GM21529 (cell line): ENCODE measurements around the gene TPP1.

Experiments used
- ATAC-seq: cut with Tn5 transposase; IDR thresholded peaks from one replicate; pipeline ENCODE4 v1.9.1; 2021; ENCODE audit not compliant: unreplicated experiment

The TPP1 gene

DNA sequence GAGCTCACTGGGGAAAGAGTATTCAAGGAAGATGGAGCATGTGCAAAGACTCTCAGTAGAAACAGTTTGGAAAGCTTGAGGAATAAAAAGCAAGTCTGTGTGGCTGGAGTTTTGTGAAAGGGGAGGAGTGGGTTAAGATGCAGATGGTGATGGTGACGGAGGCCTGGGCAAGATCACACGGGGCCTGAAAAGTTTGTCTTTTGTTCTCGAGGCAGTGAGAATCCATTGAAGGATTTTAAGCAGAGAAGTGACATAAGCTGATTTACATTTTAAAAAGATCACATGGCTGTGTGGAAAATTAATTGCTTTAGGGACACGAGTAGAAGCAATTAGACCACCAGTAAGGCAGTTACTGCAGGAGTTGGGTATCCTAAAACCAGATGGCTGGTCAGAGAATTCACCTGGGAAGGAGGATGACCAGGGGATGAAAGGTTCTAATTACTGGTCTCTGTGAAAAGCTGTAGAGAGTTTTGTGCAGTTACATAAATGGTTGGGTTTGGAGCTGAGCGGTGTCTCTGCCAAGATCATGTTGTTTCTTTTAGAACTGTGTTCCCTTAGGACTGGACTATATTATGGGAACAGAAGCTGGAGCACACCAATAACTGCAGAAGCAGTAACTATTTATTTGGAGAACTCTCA lies 22.9 kb downstream of the TPP1 start:
- no peak for ATAC-seq

DNA sequence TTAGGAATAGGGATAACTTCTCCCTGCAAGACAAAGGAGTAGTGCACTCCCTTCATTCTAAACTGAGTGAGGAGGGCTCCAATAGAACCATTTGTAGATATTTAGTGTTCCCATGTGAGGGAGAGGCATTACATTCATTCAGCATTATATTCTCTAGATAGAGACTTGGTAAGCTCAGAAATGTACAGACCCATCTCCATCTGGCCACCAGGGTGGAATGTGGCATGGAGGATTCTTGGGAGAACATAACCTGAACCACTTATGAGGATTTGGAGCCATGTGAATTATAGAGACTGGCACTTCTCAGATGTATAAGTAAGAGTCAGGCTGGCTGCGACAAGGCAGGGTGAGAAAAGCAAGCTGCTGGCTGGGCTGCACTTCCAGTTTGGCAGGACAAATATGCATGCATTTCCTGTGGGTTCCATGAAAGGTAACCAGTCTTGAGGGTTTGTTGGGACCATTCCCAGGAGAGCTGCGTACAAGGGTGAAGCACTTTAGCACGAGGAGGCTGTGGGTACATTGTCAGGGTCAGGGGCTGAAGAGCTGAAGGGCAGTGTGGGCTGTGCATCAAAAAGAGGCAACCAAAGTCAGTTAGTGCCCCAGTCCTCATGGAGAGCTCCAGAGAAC lies 25.0 kb downstream of the TPP1 start:
- no peak for ATAC-seq

- ATAC-seq = no peak
Observed at GRCh38 chr11:6588018-6588417, 31.2 kb downstream of the TPP1 start.

DNA sequence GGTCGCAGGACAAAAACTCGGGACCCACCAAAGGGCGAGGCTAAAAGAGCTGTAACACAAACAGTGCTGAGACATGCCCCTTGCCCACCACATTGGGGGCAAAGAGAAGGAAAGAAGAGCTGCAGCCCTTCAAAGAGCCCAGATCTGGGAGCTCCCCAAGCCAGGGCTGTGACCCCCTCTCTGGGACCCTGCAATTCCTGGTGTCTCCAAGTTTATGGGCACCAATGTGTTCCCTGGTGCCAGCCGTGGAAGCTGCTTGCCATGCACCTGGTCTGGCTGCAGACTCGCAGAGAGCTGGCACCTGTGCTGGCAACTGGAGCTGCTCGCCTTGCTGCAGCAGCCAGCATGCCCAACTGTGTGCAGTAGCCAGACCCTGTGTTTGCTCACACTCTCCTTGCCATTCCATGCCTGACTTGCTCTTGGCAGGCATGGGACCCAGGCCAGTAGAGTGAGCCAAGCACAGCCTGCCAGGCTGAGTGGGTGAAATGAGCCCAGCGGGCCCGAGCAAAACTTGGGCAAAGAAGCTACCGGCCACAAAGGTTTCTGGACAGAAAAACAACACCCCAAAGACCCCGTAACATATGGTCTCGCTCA lies 31.8 kb downstream of the TPP1 start:
- no peak for ATAC-seq

DNA sequence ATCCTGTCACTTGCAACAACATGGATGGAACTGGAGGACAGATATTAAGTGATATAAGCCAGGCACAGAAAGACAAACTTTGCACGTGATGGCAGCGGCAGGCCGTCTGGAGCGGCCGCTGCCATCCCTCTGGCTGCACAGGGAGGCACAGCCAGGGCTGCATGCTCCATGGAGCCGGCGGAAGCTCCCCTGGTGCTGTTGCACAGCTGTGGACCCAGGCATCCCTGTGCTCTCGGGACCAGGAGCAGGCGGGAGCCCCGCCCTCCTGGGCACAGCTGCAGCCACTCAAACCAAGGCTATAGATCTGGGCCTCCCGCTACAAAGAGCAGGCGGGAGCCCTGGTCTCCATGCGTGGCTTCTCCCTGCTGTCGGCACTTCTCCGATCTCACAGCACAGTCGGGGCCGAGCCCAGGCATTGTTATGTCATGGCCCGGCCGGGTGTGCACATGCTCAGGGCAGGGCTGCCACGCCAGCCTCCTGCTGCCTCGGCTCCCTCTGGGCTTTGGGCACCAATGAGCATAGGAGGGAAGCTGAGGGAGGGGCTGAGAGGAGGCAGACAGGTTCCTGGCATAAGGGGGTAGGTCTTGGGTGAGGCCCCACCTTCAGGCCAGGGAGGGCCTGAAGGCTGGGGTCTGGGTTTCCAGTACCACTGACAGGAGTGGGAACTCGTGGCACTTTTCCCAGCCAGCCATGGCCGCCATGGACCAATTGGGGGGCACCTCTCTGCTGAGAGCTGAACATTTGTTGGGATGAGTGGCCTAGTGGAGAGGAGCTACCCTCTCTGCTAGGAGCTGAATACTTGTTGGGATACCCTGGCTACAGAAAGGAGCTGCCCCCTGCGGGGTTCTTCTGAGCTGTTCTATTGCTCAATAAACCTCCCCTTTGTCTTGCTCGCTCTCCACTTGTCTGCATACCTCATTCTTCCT lies 32.5 kb downstream of the TPP1 start:
- ATAC-seq = no peak

GRCh38 chr11:6584528-6584927 lies 34.7 kb downstream of the TPP1 start:
- no peak for ATAC-seq

- ATAC-seq = no peak
Observed at GRCh38 chr11:6583584-6583983, 35.6 kb downstream of the TPP1 start.

- no peak for ATAC-seq
Observed at GRCh38 chr11:6579681-6580080, 39.5 kb downstream of the TPP1 start.

GRCh38 chr11:6578134-6578533 lies 41.1 kb downstream of the TPP1 start:
- ATAC-seq = no peak

- ATAC-seq = no peak
Observed at GRCh38 chr11:6576471-6577373, 42.5 kb downstream of the TPP1 start.

DNA sequence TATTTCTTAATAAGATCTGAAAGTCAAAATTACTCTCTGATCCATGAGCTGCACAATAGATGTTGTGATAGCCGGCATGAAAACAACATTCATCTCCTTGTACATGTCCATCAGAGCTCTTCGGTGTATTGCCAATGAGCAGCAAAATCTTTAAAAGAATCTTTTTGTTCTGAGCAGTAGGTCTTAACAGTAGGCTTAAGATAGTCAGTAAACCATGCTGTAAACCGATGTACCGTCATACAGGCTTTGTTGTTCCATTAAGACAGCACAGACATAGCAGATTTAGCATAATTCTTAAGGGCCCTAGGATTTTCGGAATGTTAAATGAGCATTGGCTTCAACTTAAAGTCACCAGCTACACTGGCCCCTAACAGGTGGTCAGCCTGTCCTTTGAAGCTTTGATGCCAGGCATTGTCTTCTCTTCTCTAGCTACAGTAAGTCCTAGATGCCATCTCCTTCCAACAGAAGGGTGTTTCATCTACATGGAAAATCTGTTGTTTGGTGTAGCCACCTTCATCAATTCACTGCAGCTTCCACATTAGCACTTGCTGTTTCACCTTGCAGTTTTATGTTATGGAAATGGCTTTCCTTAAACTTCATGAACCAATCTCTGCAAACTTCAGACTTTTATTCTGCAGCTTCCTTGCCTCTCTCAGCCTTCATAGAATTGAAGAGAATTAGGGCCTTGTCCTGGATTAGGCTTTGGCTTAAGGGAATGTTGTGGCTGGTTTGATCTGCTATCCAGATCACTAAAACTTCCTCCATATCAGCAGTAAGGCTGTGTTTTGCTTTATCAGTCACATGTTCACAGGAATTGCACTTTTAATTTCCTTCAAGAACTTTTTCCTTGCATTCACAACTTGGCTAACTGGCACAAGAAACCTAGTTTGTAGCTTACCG lies 44.2 kb downstream of the TPP1 start:
- no peak for ATAC-seq

DNA sequence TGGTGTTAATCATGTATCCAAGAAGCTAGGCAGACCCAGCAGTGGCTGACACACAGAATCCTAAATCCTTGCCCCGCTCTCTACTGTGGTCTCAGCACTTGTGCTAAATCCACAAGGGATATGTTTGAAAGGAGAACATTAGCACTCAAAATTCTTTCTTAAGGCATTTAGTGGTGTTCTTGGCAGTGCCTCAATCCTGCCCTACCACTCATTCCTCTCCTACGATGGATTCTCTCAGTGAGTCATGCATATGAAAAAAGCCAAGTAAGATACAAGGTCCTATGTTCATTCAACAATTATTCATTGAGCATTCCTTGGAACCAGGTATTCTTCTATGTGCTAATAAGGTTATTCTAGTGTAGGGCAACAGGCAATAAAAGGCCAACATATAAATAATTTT lies 47.0 kb downstream of the TPP1 start:
- no peak for ATAC-seq

GRCh38 chr11:6571434-6572008 lies 47.7 kb downstream of the TPP1 start:
- no peak for ATAC-seq

DNA sequence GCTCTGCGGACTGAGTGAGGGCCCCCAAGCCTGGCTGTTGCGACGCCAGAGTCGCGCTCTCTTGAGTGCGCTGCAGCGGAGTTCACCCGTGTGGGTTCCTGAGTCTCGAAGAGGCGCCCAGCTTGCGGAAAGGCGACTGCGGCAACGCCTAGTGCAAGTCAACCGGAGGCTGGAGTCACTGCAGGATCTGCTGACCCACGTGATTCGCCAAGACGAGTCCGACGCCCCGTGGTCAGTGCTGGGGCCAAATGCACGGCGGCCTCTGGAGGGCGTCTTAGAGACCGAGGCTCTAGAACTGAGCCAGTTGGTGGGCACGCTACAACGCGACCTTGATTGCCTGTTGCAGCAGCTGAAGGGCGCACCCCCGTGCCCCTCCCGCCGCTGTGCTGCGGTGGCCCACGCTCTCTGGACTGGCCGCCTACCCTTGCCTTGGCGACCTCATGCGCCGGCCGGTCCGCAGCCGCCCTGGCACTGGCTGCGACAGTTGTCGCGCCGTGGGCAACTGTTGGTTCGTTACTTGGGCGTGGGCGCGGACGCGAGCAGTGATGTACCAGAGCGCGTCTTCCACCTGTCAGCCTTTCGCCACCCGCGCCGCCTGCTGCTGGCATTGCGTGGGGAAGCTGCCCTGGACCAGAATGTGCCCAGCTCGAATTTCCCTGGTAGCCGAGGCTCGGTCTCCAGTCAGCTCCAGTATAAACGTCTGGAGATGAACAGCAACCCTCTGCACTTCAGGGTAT lies 48.4 kb downstream of the TPP1 start:
- no peak for ATAC-seq

- no peak for ATAC-seq
Observed at GRCh38 chr11:6569706-6570105, 49.5 kb downstream of the TPP1 start.

DNA sequence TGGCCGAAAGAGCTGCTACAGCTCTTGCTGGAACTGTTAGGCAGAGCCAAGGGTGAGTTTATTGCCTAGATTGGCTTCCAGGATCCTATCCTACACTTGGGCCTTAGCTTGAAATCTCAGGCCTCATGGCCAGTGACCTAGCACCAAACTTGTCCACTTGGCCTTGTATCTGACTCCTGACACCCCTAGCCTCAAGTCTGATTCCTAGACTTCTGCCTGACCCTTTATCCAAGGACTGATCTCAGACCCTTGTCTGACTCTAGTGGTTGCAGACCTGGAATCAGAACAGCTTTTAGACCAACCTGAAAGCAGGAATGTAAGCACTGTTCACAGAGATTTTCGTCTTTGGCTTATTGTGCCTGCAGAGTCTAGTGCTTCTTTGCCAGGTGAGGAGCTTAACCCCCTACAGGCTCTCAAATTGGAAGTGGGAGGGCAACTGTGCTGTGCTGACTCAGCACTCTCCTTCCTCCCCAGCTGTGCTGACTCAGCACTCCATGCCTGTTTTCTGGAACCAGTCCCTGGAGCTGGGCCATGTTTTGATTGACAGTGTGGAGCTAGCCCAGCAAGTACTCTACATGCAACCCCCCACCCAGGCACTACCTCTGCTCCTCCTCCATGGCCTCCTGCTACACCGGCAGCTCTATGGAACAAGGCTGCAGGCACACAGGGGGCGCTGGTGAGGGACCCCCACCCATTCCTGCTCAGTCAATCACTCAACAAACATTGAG lies 50.9 kb downstream of the TPP1 start:
- no peak for ATAC-seq

- ATAC-seq = no peak
Observed at GRCh38 chr11:6567371-6567745, 51.9 kb downstream of the TPP1 start.
